Colonic mucosa (tissue), 4 donors: ENCODE data around the gene IL26. TPM values are rescaled to one million over a fixed set of nuclear protein-coding genes. Genes with fewer than 3 reads are reported as not detected.
"Not testable (repeated sequence)": the region's sequence is repeated elsewhere in the genome, so short reads cannot be mapped to it uniquely, and the experiment has no call there.

ENCODE experiments used
- DNase-seq: peaks from one replicate; pipeline ENCODE4 v3.0.0-alpha.2; 2020
- H3K27ac ChIP-seq: fragments of 200-600 bp; one replicate; pipeline ENCODE4 v1.8.0; 2021
- H3K27me3 ChIP-seq: fragments of 200-600 bp; one replicate; pipeline ENCODE4 v1.8.0; 2021
- H3K36me3 ChIP-seq: fragments of 200-600 bp; one replicate; pipeline ENCODE4 v1.8.0; 2021
- H3K4me1 ChIP-seq: fragments of 200-600 bp; one replicate; pipeline ENCODE4 v1.8.0; 2021; ENCODE audit warnings: mild to moderate bottlenecking
- H3K4me3 ChIP-seq: fragments of 200-600 bp; one replicate; pipeline ENCODE4 v1.8.0; 2021
- H3K9ac ChIP-seq, 2 donors: one replicate each; pipeline ENCODE4 v1.7.0; 2013; ENCODE audit warnings: control low read depth in 2 of 2, low read depth in 2 of 2, low read length in 2 of 2
- H3K9me3 ChIP-seq: fragments of 200-600 bp; one replicate; pipeline ENCODE4 v1.8.0; 2021
- CTCF ChIP-seq: fragments of 200-600 bp; IDR thresholded peaks from one replicate; pipeline ENCODE4 v1.8.0; 2022; ENCODE audit warnings: antibody characterized with exemption, mild to moderate bottlenecking
- intact Hi-C: fragments of 100-400 bp; cut with DNase I; formaldehyde crosslinking; loops from one replicate; pipeline ENCODE4 v1.14.1; 2022
- total RNA-seq, 2 donors: library from RNA; stranded (reverse); fragmentation: NEBNext Ultra II Directional in 1 of 2; extraction: Animal tissue kit (Norgen Biotek cat#: 25700) in 1 of 2; gene quantifications; one replicate each; pipeline ENCODE4 v1.2.1, GENCODE V29; 2021
- donor health status: healthy.
- donor health status: DM: no; HTN: no; CAD: no.
- donor health status: DM: no; HTN: no; CAD: no.

Gene IL26
- total RNA-seq, 2 donors from 2014 or later = not detected

DNA sequence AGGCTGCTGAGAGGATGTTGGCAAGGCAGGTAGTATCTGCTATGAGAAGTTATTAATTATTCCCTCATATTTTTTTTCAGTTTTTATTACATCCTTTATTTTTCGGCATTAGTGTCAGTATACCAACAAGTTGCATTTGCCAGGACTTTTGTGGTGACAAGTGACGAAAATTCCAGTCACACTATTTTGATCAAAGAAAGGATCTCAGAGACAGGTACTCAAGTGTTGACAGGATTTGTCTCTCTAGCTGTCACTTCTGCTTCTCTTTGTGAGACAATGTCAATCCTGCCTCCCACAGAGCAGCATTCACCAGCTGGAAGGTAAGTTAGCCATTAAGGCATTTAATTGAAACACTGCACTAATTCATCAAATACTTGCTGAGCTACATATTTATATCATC, 48.0 kb downstream of the IL26 start:
- no peak overlapping the region for H3K4me3 ChIP-seq
- DNase-seq = no peak
- no peaks in the 10 kb centered on the region for H3K27me3 ChIP-seq
- no peak for TF ChIP-seq CTCF
- intact Hi-C loops = no loop called here
- no peaks in the 10 kb centered on the region for H3K4me1 ChIP-seq
- H3K27ac ChIP-seq = no peak overlapping the region
- no peak overlapping the region for H3K9ac ChIP-seq
- H3K9me3 ChIP-seq = no peaks in the 10 kb centered on the region
- H3K36me3 ChIP-seq = no peaks in the 10 kb centered on the region

DNA sequence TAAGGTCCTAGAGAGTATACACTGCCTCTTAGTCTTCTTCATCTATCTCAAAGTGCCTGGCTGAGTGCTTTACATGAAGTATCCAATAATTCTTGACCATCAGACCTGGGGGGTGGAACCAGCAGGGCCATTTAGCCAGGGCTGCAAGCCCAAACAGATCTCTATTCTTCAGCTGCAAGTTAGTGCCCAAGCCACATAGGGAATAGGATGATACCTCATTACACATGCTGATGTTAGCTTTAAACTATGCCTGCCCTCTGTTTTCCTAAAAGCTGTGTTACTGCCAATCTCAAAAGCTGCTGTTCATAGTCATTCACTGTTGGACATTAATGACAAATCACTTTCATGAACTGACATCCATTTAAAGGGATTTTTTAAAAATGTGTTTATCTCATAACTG, 49.4 kb downstream of the IL26 start:
- no peak overlapping the region for H3K4me3 ChIP-seq
- no peaks in the 10 kb centered on the region for H3K27me3 ChIP-seq
- H3K27ac ChIP-seq = no peak overlapping the region
- intact Hi-C loops = no loop called here
- H3K9me3 ChIP-seq = no peaks in the 10 kb centered on the region
- no peak overlapping the region for H3K9ac ChIP-seq
- H3K4me1 ChIP-seq = no peaks in the 10 kb centered on the region
- no peaks in the 10 kb centered on the region for H3K36me3 ChIP-seq
- TF ChIP-seq CTCF = no peak
- DNase-seq = no peak

DNA sequence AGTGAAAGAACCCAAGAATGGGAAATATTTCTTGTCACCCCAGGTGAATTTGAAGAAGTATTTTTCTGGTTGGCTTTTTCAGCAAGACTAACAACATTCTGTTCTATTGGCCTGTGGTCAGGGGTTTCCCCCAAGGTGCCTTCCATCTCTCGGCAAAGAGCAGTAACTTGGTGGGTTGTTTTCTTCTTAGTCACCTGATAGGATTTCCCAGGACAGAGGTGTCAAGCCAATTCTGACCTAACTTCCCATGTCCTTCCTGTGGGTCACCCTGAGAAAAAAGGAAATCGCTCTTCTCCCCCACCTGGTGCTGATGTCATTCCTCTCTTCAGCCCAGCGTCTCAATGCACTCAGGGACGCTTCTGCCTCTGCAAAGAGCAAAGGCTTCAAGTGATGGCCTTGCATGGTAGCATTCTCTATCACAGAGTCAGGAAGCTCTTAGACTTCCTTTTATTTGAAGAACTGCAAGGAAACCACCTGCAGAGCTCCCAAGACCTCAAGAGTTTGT, 50.0 kb downstream of the IL26 start:
- no peak for TF ChIP-seq CTCF
- Histone ChIP-seq H3K36me3 (no peaks in the 10 kb centered on the region), H3K27me3 (no peaks in the 10 kb centered on the region), H3K9ac (no peak overlapping the region), H3K4me3 (no peak overlapping the region), H3K9me3 (no peaks in the 10 kb centered on the region), H3K4me1 (no peaks in the 10 kb centered on the region), H3K27ac (no peak overlapping the region)
- no peak for DNase-seq
- intact Hi-C loops = no loop called here

DNA sequence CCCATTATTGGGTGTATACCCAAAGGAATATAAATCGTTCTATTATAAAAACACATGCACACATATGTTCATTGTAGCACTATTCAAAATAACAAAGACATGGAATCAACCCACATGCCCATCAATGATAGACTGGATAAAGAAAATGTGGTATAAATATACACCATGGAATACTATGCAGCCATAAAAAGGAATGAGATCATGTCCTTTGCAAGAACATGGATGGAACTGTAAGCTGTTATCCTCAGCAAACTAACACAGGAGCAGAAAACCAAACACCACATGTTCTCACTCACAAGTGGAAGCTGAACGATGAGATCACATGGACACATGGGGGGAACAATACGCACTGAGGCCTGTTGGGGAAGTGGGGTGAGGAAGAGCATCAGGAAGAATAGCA, 50.8 kb downstream of the IL26 start:
- intact Hi-C loops, H3K4me1 ChIP-seq, H3K9ac ChIP-seq, H3K27me3 ChIP-seq, DNase-seq, H3K9me3 ChIP-seq, H3K36me3 ChIP-seq, H3K27ac ChIP-seq, H3K4me3 ChIP-seq: not testable (repeated sequence)

- H3K9me3 ChIP-seq = no peaks in the 10 kb centered on the region
- H3K36me3 ChIP-seq = no peaks in the 10 kb centered on the region
- no peak overlapping the region for H3K4me3 ChIP-seq
- intact Hi-C loops = no loop called here
- DNase-seq = no peak
- no peak for TF ChIP-seq CTCF
- no peaks in the 10 kb centered on the region for H3K4me1 ChIP-seq
- no peaks in the 10 kb centered on the region for H3K27me3 ChIP-seq
- H3K27ac ChIP-seq = no peak overlapping the region
- no peak overlapping the region for H3K9ac ChIP-seq
Observed at GRCh38 chr12:68173792-68174191, 51.8 kb downstream of the IL26 start.

- Histone ChIP-seq H3K4me1 (no peaks in the 10 kb centered on the region), H3K9ac (no peak overlapping the region), H3K9me3 (no peaks in the 10 kb centered on the region), H3K27ac (no peak overlapping the region), H3K36me3 (no peaks in the 10 kb centered on the region), H3K4me3 (no peak overlapping the region), H3K27me3 (no peaks in the 10 kb centered on the region)
- DNase-seq = no peak
- TF ChIP-seq CTCF = no peak
- intact Hi-C loops = no loop called here
Observed at GRCh38 chr12:68170726-68171125, 54.9 kb downstream of the IL26 start.
